Fibroblast of skin of left biceps (primary cell): ENCODE results near the gene SERAC1.
"Not testable (repeated sequence)": the region's sequence is repeated elsewhere in the genome, so short reads cannot be mapped to it uniquely, and the experiment has no call there.

Source experiments
- DNase-seq, 2 experiments: peaks; one replicate each; pipeline ENCODE4 v3.0.0-alpha.2; 2013; ENCODE audit warnings: low read depth in 2 of 2

The SERAC1 gene

DNA sequence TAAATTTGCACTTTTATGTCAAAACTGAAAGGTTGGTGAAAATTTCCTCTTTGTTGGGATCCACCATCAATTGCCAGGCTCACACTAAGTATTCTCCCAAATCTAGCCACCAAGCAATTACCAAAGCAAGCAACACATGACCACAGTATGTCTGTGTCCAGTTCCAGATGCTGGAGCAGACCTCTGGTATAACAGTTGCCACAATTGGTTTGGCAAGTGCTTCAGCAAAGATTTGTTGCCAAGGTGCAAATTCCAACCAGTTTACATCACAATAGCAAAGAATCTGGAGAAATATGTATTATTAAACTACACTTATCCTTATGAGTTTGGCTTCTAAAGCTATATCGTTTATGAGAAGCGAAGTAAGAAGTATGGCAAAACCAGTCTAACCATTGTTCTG lies 6.5 kb upstream of the SERAC1 start:
- DNase-seq, result peak; percentile 92 to 93

DNA sequence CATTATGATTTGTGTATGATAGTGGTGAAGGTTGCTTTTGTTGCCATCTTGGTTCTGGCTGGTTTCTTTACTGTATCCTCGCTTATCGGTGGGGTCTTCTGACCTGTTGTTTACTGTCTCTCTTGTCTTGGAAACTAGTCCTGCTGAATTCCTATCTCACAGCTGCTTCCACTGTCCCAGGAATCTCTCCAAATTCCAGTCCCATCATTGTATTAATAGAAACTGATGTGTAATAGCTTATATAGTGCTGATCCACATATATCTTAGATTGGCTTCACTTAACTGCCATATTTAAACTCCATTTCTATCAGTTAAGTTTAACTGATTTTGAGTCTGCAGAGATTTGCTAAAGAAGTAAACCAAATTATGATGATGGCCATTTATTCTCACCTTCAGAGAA lies 6.0 kb upstream of the SERAC1 start:
- DNase-seq, result no peak

DNA sequence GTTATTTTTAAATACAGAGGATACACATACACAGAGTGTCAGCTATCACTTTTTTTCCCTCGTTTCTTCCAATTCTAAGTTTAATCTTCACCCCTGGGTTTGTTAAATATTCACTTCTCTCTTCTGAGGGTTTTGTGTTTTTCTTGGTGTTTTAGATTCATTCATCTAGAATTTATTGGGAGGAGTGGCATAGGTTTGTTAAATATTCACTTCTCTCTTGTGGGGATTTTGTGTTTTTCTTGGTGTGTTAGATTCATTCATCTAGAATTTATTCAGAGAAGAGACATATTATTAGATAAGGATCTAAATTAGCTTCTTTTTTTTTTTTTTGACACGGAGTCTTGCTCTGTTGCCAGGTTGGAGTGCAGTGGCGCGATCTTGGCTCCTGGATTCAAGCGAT lies 3.9 kb upstream of the SERAC1 start:
- DNase-seq, result no peak

DNA sequence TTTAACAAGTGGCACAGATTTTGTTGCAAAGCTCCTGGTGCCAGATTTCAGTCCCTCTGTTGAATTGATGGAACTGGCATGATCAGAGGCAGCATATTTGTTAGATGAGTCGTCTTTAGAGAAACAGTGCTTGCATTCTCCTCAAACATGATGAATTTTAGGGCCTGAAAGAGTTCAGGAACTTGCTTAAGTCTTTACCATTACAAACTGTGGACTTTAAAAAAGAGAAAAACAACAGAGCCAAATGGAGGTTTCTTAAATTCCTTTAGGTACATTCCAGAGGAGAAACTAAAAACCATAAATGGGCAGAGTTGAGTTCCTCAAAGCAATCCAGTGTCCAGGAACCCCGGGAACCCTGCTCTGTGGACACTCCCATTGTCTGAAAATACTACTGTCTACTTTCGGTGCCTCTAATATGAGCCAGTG lies 2.6 kb upstream of the SERAC1 start:
- DNase-seq, result peak; percentile 73 to 82

DNA sequence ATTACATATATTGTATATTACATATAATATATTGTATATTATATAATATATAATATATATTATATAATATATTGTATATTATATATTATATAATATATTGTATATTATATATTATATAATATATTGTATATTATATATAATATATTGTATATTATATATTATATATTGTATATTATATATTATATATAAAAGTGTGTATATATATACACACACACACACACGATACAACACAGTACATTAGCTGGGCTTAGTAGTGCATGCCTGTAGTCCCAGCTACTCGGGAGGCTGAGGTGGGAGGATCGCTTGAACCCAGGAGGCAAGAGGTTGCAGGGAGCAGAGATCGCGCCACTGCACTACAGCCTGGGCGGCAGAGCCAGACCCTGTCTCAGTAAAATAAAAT lies 1.6 kb upstream of the SERAC1 start:
- not testable (repeated sequence) for DNase-seq

DNA sequence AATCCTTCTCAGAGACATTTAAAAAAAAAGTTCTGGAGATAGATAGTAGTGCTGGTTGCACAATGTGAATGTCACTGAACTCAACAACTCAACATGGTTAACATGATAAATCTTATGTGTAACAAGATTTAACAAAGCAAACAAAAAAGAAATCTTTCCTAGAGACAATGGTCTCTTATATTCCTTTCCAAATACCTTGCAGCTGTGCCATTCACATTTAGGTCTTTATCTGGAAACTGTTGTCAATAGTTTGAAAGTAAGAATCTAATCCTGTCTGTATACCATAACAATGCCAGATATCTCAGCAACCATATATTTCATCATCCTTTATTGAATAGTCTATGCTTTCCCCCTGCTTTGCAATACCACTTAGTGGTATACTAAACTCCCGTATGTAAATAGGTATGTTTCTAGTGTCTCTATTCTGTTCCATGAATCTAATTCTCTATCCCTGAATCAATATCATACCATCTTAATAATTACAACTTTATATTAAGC lies 2.1 kb downstream of the SERAC1 start:
- DNase-seq, result no peak

DNA sequence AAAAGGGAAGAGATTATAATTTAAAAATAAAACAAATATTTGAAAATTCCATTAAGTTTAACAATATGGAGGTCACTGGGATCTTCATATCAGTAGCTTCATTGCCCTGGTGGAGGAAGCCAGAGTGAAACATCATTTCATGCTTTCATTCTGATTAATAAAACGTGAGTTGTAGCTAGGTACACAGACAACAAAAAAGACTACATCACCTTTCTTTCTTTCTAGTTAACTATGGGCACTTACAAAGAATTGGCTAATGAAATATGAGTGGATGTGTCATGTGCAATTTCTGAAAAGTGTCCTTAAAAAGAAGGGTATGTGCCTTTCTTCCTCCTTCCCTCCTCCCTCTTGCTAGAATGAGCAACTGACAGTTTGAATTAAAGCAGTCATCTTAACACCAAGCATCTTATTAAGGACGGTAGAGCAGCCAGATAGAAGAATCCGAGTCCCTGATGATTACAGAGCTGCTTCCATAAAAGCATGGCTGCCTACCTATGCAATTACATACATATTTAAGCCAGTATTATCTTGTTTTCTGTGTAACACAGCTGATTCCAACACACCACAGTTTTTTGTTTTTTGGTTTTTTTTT lies 3.4 kb downstream of the SERAC1 start:
- no peak for DNase-seq

DNA sequence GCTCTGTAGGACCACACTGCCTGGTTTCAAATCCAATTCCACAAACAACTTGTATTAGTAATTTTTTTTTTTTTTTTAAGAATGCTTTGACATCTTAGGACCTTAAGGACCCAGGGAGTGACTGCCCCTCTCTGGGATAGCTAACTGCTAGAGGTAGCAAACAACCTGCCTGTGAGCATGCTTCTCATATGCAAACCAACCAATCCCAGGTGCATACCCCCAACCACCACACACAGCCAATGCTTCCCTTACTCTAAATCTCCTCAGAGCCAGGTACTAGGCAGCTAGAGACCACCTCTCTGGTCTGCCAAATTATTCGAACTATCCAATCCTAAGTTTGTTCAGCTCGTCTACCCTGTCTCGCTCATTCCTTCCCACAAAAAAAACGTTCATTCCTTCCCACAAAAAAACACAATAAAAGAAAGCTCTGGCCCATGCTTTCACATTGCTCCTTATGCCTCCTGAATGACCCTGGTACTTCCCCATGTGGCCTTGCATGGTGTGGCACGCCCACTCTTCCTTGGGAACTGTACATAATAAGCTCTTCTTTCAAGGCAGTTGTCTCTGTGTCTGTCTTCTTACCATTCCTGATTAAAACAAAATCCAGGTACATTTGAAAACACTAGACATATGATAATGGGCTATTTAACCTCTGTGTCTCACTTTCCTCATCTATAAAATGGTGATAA lies 6.4 kb downstream of the SERAC1 start:
- no peak for DNase-seq

DNA sequence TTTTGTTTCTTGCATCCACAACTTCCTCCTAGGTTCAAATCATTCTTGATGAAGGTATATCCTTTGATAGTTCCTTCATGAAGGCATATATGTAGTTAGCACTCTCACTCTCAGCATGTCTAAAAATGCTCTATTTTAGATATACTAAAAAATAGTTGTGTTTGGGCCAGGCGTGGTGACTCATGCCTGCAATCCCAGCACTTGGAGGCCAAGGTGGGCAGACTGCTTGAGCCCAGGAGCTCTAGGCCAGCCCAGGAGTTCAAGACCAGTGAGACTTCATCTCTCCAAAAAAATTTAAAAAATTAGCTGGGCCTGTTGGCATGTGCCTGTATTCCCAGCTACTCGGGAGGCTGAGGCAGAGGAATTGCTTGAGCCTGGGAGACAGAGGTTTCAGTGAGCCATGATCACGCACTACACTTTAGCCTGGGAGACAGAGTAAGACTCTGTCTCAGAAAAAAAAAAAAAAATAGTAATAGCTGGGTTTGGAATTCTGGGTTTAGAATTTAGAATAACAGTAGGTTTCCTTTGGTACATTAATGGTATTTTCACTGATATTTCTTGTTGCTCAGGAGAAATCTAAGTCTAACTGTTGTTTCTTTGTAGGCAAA lies 7.0 kb downstream of the SERAC1 start:
- DNase-seq, result no peak

DNA sequence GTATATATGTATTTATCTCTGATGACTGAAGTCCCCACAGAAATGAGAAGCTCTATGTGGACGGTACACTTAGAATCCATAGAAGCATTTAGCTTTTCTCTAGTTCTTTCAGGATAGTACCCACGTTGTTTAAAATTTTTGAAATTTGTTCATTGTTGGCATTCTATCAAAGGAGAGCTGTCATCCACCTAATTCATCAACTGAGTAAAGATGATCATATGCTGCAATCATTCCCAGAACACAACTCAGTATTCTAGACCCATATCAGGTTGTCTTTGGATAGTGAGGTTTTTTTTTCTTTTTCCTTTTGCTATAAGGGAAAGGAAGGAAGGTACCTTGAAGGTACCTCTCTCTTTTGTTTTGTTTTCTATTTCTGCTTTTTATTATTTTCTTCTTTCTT lies 9.3 kb downstream of the SERAC1 start:
- no peak for DNase-seq

DNA sequence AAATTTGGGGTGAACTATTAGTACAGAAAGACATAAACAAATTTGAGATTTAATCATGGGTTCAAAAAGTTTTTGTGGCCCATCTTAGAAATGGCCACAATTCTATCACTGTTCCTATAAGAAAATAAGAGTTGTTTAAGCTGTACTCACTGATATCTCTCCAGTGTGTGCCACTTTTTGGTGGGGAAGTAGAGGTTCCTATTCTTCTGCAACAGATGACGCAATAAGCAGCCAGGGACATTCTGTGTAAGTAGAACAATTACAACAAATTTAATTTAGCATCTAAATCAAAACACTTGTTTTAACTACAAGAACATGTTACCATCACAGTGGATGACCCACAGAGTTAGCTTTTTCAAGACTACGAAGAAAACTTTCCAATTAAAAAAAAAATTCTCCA lies 9.9 kb downstream of the SERAC1 start:
- no peak for DNase-seq

DNA sequence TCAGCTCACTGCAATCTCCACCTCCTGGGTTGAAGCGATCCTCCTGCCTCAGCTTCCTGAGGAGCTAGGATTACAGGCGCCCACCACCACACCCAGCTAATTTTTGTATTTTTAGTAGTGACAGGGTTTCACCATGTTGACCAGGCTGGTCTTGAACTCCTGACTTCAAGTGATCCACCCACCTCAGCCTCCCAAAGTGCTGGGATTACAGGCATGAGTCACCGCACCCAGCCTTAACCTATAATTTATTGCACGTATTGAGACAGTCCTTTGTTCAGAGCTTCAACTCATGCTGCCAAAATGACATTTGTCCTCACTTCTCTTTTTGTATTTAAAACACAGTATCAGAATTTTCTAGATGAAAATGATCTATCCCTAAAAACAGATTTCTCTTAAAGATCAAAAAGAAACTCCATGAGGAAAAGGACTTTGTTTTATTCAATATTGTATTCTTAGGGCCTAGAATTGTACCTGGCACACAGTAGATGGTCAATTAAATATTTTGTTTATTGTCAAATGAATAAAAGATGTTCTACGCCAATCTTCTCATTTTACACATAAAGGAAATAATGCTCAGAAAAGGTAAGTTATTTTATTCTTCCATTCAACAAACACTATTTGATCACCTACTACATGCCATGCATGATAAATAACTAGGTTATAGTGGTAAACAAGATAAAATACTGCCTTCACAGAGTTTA lies 10.8 kb downstream of the SERAC1 start:
- DNase-seq, result no peak

DNA sequence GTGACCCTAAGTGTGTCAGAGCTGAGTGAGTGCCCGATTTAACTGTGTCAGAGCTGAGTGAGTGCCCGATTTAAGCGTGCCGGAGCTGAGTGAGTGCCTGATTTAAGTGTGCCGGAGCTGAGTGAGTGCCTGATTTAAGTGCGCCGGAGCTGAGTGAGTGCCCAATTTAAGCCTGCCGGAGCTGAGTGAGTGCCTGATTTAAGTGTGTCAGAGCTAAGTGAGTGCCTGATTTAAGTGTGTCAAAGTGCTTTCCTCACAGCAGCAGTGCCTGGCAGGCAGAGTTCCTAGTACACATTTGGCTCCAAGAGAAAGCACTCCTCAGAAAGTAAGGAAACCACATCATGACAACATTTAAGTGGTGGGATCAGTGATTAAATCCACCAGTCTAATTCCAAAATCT lies 13.2 kb downstream of the SERAC1 start:
- DNase-seq, result no peak

DNA sequence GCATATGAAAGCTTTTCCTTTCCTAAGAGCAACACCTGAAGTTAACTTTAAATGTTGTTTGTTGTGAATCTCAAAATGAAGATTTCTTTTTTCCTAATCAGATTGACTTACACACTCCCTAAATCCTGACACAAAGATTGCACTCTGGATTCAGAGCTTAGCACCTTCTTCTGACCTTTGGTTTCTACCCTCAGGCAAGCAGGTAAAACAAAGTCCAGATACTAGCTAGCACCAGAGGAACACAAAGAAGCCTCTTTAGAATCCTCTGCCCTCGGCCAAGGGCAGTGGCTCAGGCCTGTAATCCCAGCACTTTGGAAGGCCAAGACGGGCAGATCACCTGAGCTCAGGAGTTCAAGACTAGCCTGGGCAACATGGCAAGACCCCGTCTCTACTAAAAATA lies 14.5 kb downstream of the SERAC1 start:
- no peak for DNase-seq

DNA sequence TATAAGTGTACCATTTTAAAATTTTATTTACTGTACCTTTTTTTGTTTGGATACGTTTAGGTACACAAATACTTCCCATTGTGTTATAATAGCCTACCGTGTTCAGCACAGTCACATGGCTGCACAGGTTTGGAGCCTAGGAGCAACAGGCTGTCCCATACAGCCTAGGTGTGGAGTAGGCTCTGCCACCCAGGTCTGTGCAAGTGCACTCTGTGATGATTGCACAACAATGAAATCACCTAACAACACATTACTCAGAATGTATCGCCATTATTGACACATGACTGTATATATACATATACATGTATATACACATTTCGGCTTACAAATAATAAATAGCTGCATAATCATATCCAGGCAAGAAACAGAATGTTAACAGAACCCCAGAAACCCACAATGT lies 15.4 kb downstream of the SERAC1 start:
- DNase-seq, result no peak

DNA sequence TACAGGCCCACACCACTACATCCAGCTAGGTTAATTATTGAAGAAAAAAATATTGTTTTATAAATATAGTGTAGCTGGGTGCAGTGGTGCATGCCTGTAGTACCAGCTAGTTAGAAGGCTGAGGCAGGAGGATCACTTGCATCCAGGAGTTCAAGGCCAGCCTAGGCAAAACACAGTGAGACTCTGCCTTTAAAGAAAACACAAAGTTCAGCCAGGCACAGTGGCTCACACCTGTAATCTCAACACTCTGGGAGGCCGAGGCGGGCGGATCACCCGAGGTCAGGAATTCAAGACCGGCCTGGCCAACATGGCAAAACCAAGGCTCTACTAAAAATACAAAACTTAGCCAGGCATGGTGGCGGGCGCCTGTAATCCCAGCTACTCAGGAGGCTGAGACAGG lies 16.0 kb downstream of the SERAC1 start:
- DNase-seq, result not testable (repeated sequence)

DNA sequence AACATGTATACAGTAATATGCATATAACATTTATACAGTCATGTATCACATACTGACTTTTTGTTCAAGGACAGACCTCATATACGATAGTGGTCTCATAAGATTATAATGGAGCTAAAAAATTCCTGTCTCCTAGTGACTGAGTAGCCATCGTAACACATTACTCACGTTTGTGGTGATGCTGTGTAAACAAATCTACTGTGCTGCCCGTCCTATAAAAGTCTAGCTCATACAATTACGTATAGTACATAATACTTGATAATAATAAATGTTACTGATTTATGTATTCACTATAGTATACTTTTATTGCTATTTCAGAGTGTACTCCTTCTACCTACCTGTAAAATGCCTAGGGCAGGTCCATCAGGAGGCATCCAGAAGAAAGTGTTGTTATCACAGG lies 17.4 kb downstream of the SERAC1 start:
- no peak for DNase-seq

DNA sequence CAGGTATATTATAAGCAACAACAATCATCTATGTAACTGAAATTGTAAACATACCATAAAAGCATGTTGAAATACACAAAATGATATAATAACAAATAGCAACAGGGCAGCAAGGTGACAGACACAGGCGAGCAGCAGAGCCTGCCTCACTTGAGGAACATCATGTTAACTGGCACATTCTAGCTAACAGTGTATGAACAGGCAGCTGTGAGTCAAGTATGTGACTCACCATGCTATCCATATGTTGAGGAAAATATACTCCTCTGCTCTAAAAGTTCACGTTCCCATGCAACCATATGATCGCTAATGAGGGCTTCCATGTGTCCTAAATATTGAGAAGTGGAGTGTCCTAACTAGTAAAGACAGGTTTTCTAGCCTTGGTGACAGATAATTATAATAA lies 18.4 kb downstream of the SERAC1 start:
- DNase-seq, result peak in 1 of 2 experiments; percentile 45

DNA sequence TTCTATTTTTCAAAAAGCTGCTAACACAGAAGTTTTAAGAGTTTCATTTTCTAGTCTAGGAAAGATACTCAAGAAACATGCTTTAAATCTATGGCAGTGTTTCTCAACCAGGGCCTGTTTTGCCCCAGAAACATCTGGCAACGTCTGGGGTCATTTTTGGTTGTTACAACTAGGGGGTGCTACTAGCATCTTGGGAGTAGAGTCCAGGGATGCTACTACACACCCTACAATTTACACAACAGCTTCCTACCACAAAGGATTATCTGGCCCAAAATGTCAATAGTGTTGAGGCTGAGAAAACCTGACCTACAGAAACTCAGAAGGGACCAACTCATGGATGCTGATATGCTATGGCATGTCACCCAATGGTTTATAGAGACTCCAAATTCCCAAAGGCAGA lies 24.4 kb downstream of the SERAC1 start:
- no peak for DNase-seq

DNA sequence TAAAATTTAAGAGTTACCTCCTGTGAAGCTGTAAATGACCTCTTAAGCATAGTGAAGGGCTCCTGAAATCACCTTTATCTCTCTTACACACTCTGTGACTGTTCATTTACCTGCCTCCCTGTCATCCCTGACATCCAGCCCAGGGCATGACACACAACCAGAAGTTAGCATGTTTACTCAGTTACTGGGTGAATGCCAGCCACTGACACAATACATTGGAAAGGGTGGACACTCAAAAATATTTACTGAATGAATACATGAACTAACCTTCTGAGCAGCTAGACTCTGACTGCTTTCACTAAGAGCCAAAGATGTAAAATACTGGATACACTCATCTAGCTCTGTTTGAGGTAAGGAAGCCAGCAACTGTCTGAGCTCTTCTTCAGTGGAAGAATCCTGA lies 25.3 kb downstream of the SERAC1 start:
- no peak for DNase-seq

DNA sequence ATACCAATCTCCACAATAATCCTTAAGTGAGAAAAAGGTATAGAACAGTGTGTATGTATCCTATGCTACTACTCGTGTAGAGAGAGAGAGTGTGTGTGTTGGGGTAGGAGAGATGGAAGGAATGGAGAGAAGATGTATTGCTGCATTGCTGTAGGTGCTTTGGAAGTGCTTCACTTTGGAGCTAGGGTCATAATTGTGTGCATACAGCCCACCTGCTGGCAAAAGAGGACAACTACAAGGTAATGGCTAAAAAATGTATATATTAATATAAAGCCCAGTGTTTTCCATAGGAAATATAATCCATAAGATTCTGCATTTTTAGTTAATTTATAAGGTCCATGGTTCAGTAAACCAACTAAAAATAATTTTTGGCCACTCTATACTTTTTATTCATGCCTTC lies 36.1 kb downstream of the SERAC1 start:
- peak in 1 of 2 experiments; percentile 6 for DNase-seq

DNA sequence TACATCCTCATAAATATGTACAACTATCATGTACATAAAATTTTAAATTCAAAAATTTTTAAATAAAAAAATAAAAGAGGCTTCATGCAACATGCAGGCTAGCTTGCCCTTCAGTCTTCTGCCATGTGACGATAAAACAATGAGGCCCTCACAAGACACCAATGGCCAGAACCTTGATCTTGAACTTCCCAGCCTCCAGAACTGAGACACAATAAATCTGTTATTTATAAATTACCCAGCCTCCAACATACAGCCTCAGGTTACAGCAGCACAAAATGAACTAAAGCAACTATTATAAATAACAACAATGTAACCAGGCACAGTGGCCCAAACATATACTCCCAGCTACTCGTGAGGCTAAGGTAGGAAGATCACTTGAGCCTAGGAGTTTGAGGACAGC lies 42.8 kb downstream of the SERAC1 start:
- no peak for DNase-seq

DNA sequence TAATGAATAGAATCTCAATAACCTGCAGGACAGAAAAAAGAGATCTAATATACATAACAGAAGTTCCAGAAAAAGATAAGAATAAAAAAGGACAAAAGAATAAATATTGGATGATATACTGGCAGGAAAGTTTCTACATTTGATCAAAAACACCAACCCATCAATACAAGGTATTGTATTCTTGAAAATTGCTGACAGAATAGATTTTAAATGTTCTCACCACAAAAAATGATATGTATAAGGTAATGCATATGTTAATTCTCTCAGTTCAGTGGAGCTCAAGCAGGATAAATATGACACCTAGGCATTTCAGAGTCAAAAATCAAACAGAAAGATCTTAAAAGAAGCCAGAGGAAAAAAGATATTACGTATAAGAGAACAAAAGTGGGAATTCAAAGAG lies 43.8 kb downstream of the SERAC1 start:
- no peak for DNase-seq
